Panc1 (cell line): ENCODE data around the gene CXCL1. TPM values are rescaled to one million over a fixed set of nuclear protein-coding genes. Genes with fewer than 3 reads are reported as not detected.

Experiments
- ATAC-seq: fragments of 200-7000 bp; cut with Tn5 transposase; 2 replicates; pipeline ENCODE4 v1.9.1; 2020; ENCODE audit warnings: mild to moderate bottlenecking, moderate library complexity
- BruUV-seq: library from RNA; stranded (reverse); fragments of 400-500 nt; replicated peaks from 2 replicates; lab custom pipeline; 2021; lab: Mats Ljungman, UMichigan
- CTCF ChIA-PET: fragments of 300-600 bp; sonication (Branson Sonifier 250); formaldehyde crosslinking; loops from one replicate; lab custom pipeline; 2022; ENCODE audit warnings: antibody characterized with exemption; lab: Charles Lee
- POLR2A ChIA-PET: fragments of 300-600 bp; sonication (Branson Sonifier 250); formaldehyde crosslinking; loops from one replicate; lab custom pipeline; 2022; ENCODE audit warnings: antibody characterized with exemption; lab: Charles Lee
- DNase-seq: peaks from one replicate; pipeline ENCODE4 v3.0.0-alpha.2; 2010; ENCODE audit warnings: low read depth, low spot score
- H3K27ac ChIP-seq: 2 replicates; pipeline ENCODE4 v1.5.1; 2011; ENCODE audit warnings: mild to moderate bottlenecking, low read length, inconsistent platforms
- H3K27me3 ChIP-seq: fragments of 200-500 bp; sonication (Bioruptor generic); 2 replicates; pipeline ENCODE4 v1.6.0; 2014; ENCODE audit warnings: low read length, inconsistent platforms; ENCODE audit not compliant: control insufficient read depth, insufficient read depth
- H3K36me3 ChIP-seq: fragments of 200-500 bp; sonication (Bioruptor generic); 2 replicates; pipeline ENCODE4 v1.5.1; 2014; ENCODE audit warnings: inconsistent platforms, mild to moderate bottlenecking, low read length, moderate library complexity; ENCODE audit not compliant: control insufficient read depth, insufficient read depth
- H3K4me1 ChIP-seq: 2 replicates; pipeline ENCODE4 v1.5.1; 2011; ENCODE audit warnings: inconsistent platforms, mild to moderate bottlenecking, low read length, moderate library complexity; ENCODE audit not compliant: control insufficient read depth, insufficient read depth
- H3K4me3 ChIP-seq, 2 experiments: 2 replicates each; pipeline ENCODE4 v1.5.1; 2011 to 2012; ENCODE audit warnings: low read depth in 2 of 2, low read length in 2 of 2, mild to moderate bottlenecking in 2 of 2, inconsistent platforms in 1 of 2, moderate library complexity in 1 of 2
- H3K9me3 ChIP-seq: fragments of 200-500 bp; sonication (Bioruptor generic); 2 replicates; pipeline ENCODE4 v1.5.1; 2014; ENCODE audit warnings: low read depth, mild to moderate bottlenecking, inconsistent platforms, low read length, moderate library complexity; ENCODE audit not compliant: control insufficient read depth, insufficient read depth
- CTCF ChIP-seq: fragments of 450-650 bp; IDR thresholded peaks from 2 replicates; pipeline ENCODE4 v1.5.1; 2017; ENCODE audit warnings: mild to moderate bottlenecking
- POLR2AphosphoS5 ChIP-seq: IDR thresholded peaks from 2 replicates; pipeline ENCODE4 v1.6.1; 2012; ENCODE audit warnings: mild to moderate bottlenecking, low read depth, low read length, moderate library complexity
- REST ChIP-seq, 2 experiments: IDR thresholded peaks; 2 replicates each; pipeline ENCODE4 v1.6.1; 2011 to 2012; ENCODE audit warnings: low read depth in 2 of 2, control low read depth in 1 of 2, low read length in 1 of 2, mild to moderate bottlenecking in 1 of 2, moderate library complexity in 1 of 2; ENCODE audit not compliant: insufficient read depth in 1 of 2
- SIN3A ChIP-seq: IDR thresholded peaks from 2 replicates; pipeline ENCODE4 v1.6.1; 2012; ENCODE audit warnings: low read depth, mild to moderate bottlenecking, low read length, moderate library complexity, borderline replicate concordance; ENCODE audit not compliant: insufficient read depth
- TCF7L2 ChIP-seq: IDR thresholded peaks from 2 replicates; pipeline ENCODE4 v1.6.1; 2011; ENCODE audit warnings: mild to moderate bottlenecking, low read depth, low read length, inconsistent platforms
- in situ Hi-C: cut with HindIII; loops from 2 replicates; pipeline ENCODE4 v1.10.0; 2016; ENCODE audit warnings: low sequenced_read_pairs, low pct_unique_long_range_greater_than_20kb
- intact Hi-C: fragments of 100-400 bp; cut with micrococcal nuclease; formaldehyde crosslinking; loops from one replicate; pipeline ENCODE4 v1.10.0; 2022; ENCODE audit not compliant: unreplicated experiment
- total RNA-seq: library from RNA; stranded (reverse); gene quantifications from one replicate; pipeline ENCODE4 v1.2.1, GENCODE V29; 2021; ENCODE audit not compliant: unreplicated experiment

CXCL1 gene
- total RNA-seq, 1 experiment from 2014 or later = 12.8 TPM

GRCh38 chr4:73860917-73861316 is 8.3 kb upstream of the CXCL1 start:
- ChIA-PET POLR2A (no interaction called here), CTCF (no interaction called here)
- H3K4me3 ChIP-seq = no peak overlapping the region
- no peaks in the 10 kb centered on the region for H3K27me3 ChIP-seq
- no peaks in the 10 kb centered on the region for H3K9me3 ChIP-seq
- TF ChIP-seq TCF7L2 (no peak), CTCF (no peak), REST (IDR thresholded peaks at IDR 0.05; ENCODE audit: insufficient read depth in 1 of 2, low read depth in 2 of 2, low read length in 1 of 2) (no peak), SIN3A (no peak), POLR2AphosphoS5 (no peak)
- no peak for DNase-seq
- BruUV-seq = no TSS peak
- intact Hi-C loops = no loop called here
- no peak for ATAC-seq
- no peak overlapping the region for H3K27ac ChIP-seq
- H3K4me1 ChIP-seq = no peaks in the 10 kb centered on the region
- in situ Hi-C loops = no loop called here
- no peaks in the 10 kb centered on the region for H3K36me3 ChIP-seq

GRCh38 chr4:73862322-73862721 is 6.9 kb upstream of the CXCL1 start:
- intact Hi-C loops (no loop called here), in situ Hi-C loops (no loop called here)
- TF ChIP-seq REST (IDR thresholded peaks at IDR 0.05; ENCODE audit: insufficient read depth in 1 of 2, low read depth in 2 of 2, low read length in 1 of 2) (no peak), POLR2AphosphoS5 (no peak), SIN3A (no peak), CTCF (no peak), TCF7L2 (no peak)
- H3K27ac ChIP-seq = no peak overlapping the region
- H3K27me3 ChIP-seq = no peaks in the 10 kb centered on the region
- BruUV-seq = no TSS peak
- no peaks in the 10 kb centered on the region for H3K36me3 ChIP-seq
- H3K4me1 ChIP-seq = no peaks in the 10 kb centered on the region; the same call in 1 of the 2 replicates
- ATAC-seq (no peak), DNase-seq (no peak)
- POLR2A ChIA-PET = interaction anchor here (0.5 kb wide), 1 partner anchor 20 kb away, joined by 3 read pairs; no protein-coding TSS in a partner anchor
- CTCF ChIA-PET = no interaction called here
- H3K4me3 ChIP-seq = no peak overlapping the region
- no peaks in the 10 kb centered on the region for H3K9me3 ChIP-seq
